ENCODE data around the gene TANGO6.
"Not testable (repeated sequence)": the region's sequence is repeated elsewhere in the genome, so short reads cannot be mapped to it uniquely, and the experiment has no call there.

The TANGO6 gene

GRCh38 chr16:69123910-69124309 is 280.6 kb downstream of the TANGO6 start:
- DNase-seq: peak; percentile 72

- DNase-seq: not testable (repeated sequence)
These were observed 281.1 kb downstream of the TANGO6 start for GRCh38 chr16:69124406-69124805.

GRCh38 chr16:69124961-69125360 is 281.6 kb downstream of the TANGO6 start:
- DNase-seq: not testable (repeated sequence)

- no peak for DNase-seq
These were observed 282.9 kb downstream of the TANGO6 start for GRCh38 chr16:69126221-69126620.

- DNase-seq: not testable (repeated sequence)
These were observed 283.5 kb downstream of the TANGO6 start for GRCh38 chr16:69126801-69127200.

- DNase-seq: no peak
These were observed 284.7 kb downstream of the TANGO6 start for GRCh38 chr16:69127966-69128510.

GRCh38 chr16:69130461-69130860 is 287.1 kb downstream of the TANGO6 start:
- DNase-seq: no peak

GRCh38 chr16:69131167-69131838 is 288.0 kb downstream of the TANGO6 start:
- DNase-seq: no peak

GRCh38 chr16:69131839-69132423 is 288.6 kb downstream of the TANGO6 start:
- peak; percentile 30 for DNase-seq

GRCh38 chr16:69132424-69133252 is 289.3 kb downstream of the TANGO6 start, which contains the start of the genes CHTF8 and UTP4:
CHTF8 (minus strand) TSS chr16:69132588; CDS start chr16:69121458, 11,130 bp downstream.
UTP4 (plus strand) TSS chr16:69132649; CDS start chr16:69133460, 811 bp downstream.
- DNase-seq: no peak

- no peak for DNase-seq
These were observed 290.1 kb downstream of the TANGO6 start for GRCh38 chr16:69133373-69133954.
